ENCODE data around the gene NSUN6.

- no peak for TF ChIP-seq MAX (IDR thresholded peaks at IDR 0.05)
- no peak for TF ChIP-seq CTCF (IDR thresholded peaks at IDR 0.05 in 2 of 3, conservative IDR thresholded peaks at IDR 0.05 in 1 of 3; ENCODE audit: borderline replicate concordance in 1 of 3, insufficient read depth in 1 of 3, low read depth in 2 of 3, low read length in 2 of 3)
- TF ChIP-seq ZNF274 (IDR thresholded peaks at IDR 0.05; ENCODE audit: low read depth, low read length), result no peak
- TF ChIP-seq CEBPB (IDR thresholded peaks at IDR 0.05; ENCODE audit: low read depth), result no peak
Observed at GRCh38 chr10:18685555-18685954, 34.2 kb upstream of the NSUN6 start.
